Hematopoietic multipotent progenitor cell treated with erythropoietin and hydrocortisone succinate and interleukin-3 and kit ligand, for 4 days (in vitro differentiated cells): ENCODE measurements around the gene CHRNE.

Experiments used
- DNase-seq: peaks from one replicate; pipeline ENCODE4 v3.0.0-alpha.2; 2015

Gene CHRNE

DNA sequence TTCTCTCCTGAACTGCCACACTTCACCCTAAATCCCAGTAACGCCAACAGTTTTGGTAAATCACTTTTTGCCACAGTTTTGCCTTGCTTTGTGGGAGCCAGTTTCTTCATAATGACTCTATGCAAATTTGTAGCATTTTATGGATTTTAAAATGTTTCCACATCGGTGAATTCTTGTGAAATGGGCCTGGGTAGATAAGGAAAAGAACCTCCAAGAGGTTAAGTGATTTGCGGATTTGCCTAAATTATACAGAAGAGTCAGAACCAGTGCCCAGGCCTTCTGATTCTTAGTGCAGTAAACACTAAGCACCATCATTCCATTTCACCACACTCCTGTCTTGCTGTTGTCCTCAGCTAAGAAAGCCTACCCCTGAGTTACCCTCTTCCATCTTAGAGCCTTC lies 51.8 kb downstream of the CHRNE start:
- DNase-seq: no peak

DNA sequence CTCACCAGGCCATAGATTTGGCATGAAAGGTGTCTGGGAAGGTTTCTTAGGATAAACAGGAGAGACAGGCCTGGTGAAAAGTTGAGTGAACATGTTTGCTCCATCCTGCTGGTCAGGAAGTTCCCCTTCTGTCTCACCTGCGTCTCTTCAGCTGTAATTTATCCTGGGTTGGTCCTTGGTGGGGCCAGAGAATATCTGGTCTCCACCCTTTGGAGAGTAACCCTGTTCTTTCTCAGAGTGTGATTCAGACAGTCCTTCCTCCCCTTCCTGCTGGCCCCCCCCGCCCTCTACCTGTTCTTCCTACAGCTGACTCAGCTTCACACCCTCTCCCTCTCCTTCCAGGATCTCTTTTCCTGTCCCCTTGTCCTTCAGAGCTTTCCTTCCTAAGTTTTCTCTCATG lies 52.7 kb downstream of the CHRNE start:
- DNase-seq: no peak

DNA sequence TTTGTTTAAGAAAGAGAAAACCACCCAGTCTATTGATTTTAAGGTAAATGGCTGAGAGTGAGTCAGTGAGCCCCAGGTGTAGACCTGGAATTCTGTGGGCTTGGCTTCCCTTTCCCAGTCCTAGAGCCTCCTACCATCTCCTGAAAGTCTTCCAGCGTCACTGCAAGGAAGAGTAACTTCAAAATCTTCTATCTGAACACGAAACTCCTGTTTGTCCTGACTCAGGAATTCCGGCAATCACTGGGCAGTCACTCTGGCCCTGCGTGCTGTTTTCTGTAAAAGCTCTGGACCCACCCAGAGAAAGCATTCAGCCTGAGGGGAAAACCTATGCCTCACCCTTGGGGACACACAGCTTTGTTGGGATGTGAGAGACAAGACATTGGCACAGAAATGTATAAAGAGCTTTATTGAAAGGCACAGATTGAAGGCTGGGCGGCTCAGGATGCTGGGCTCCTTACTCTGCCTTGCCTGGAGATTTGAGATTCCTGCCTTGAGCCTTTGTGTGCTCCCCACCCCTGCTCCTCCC lies 53.8 kb downstream of the CHRNE start:
- no peak for DNase-seq
